AG04450 (cell line): ENCODE measurements around the gene TSHR. TPM values are rescaled to one million over a fixed set of nuclear protein-coding genes. Genes with fewer than 3 reads are reported as not detected.

Source experiments
- CTCF ChIA-PET: fragments of 300-600, 350-600 bp; formaldehyde crosslinking; extraction: SDS; loops from one replicate; lab custom pipeline; 2022; ENCODE audit warnings: antibody characterized with exemption, inconsistent platforms; lab: Charles Lee
- POLR2A ChIA-PET: fragments of 350-600 bp; formaldehyde crosslinking; extraction: SDS; loops from one replicate; lab custom pipeline; 2021; ENCODE audit warnings: antibody characterized with exemption, inconsistent platforms; lab: Yijun Ruan, JAX
- DNase-seq: peaks from one replicate; pipeline ENCODE4 v3.0.0-alpha.2; 2011; ENCODE audit warnings: low read depth, low spot score
- H3K27ac ChIP-seq: one replicate; pipeline ENCODE4 v1.5.1; 2012; ENCODE audit warnings: low read depth, low read length, control low read depth
- H3K27me3 ChIP-seq: one replicate; pipeline ENCODE4 v1.6.0; 2012; ENCODE audit warnings: low read length; ENCODE audit not compliant: control insufficient read depth, insufficient read depth
- H3K4me3 ChIP-seq: 2 replicates; pipeline ENCODE4 v1.5.1; 2011; ENCODE audit warnings: mild to moderate bottlenecking, low read depth, low read length, control low read depth
- H3K9me3 ChIP-seq: 2 replicates; pipeline ENCODE4 v1.5.1; 2012; ENCODE audit warnings: low read length; ENCODE audit not compliant: control insufficient read depth, insufficient read depth
- CTCF ChIP-seq: IDR thresholded peaks from 2 replicates; pipeline ENCODE4 v1.5.1; 2011; ENCODE audit warnings: low read depth, low read length, control low read depth, inconsistent platforms
- polyA plus RNA-seq: library from polyadenylated mRNA; depleted of rRNA; stranded (reverse); fragments of >200 nt; gene quantifications from 2 replicates; pipeline ENCODE4 v1.2.3, GENCODE V29; 2011

Gene TSHR
- polyA plus RNA-seq, 1 experiment: not detected

DNA sequence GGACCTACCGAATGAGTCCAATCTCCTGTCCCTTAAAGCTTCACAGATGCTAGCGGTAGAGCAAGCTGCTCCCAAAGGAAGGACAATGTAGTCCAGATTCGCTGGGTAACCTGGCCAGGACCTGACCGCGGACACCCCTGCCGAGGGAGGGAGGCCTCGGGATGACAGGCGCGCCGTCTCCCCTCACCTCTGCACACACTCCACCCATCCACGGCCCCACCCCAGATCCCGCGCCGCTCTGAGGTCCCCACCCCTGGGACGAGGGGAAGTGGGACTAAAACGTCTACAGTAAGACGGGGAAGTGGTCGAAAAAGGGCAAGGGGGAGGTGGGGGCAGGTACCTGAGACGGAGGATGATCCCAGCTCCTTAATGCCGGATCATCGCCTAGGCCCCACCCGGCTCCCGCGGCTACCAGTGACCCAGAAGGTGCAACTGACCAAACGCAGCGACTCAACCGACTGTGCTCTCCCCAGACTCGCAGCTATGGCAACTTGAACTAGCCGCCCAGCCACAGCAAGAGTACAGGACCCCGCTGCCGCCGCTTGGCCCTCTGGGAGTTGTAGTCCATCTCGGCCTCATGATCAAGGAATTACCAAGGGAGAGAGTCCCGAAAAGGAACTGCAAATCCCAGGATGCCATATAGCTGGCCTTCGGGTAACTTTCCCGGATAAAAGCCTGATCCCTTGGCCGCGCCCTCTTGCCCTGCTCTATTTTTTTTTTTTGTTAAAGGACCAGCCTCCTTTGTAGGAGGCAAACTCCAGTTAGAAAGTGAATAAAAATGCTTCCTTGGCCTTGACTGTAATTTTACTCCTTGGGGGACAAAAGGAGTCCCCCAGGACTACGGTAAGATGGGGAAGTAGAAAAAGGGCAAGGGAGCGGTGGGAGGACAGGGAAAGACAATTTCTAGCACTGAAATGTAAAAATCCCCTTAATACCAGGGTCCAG, 13.9 kb upstream of the TSHR start, which contains the start of gene CEP128:
CEP128 (minus strand) TSS at position 498 of the 945 bp plus-strand sequence.
- POLR2A ChIA-PET: interaction anchor here (1.0 to 1.5 kb wide), 2 partner anchors 11 to 15 kb away, joined by 4 read pairs; no protein-coding TSS in a partner anchor
- no peaks in the 10 kb centered on the region for H3K9me3 ChIP-seq
- H3K4me3 ChIP-seq: peak within 1 kb of the TSS; percentile 85
- no peak for TF ChIP-seq CTCF
- CTCF ChIA-PET: interaction anchor here (2.8 to 3.8 kb wide), 2 partner anchors 13 to 46 kb away, joined by 16 to 22 read pairs; partner anchors contain the start of gene TSHR
- DNase-seq: peak; percentile 95
- no peak within 1 kb of the TSS for H3K27ac ChIP-seq
- no peaks in the 10 kb centered on the region for H3K27me3 ChIP-seq

DNA sequence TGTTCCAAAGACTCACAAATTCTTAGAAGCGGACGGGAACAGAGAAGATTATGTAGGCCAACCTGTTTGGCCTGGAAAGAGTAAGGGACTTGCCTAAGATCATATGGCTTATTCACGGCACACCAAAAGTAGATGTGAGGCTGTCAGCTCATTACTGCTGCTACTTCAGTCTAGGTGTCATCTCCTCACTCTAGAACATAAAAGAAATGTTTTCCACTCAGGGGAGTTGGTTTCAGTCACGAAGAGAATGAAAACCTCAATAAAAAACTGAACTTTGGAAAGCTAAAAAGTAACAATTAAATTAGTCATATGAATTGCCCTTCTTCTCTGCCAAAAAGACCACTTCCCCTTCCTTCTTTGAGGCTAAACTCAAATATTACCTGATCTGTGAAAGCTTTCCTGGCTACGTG, 13.2 kb upstream of the TSHR start:
- ChIA-PET POLR2A (interaction anchor here (1.0 to 1.5 kb wide), 2 partner anchors 11 to 16 kb away, joined by 4 read pairs; no protein-coding TSS in a partner anchor), CTCF (interaction anchor here (1.1 to 3.8 kb wide), 3 partner anchors 13 to 327 kb away, joined by 3 to 22 read pairs (median 16); partner anchors contain the start of gene TSHR)
- no peak for DNase-seq

DNA sequence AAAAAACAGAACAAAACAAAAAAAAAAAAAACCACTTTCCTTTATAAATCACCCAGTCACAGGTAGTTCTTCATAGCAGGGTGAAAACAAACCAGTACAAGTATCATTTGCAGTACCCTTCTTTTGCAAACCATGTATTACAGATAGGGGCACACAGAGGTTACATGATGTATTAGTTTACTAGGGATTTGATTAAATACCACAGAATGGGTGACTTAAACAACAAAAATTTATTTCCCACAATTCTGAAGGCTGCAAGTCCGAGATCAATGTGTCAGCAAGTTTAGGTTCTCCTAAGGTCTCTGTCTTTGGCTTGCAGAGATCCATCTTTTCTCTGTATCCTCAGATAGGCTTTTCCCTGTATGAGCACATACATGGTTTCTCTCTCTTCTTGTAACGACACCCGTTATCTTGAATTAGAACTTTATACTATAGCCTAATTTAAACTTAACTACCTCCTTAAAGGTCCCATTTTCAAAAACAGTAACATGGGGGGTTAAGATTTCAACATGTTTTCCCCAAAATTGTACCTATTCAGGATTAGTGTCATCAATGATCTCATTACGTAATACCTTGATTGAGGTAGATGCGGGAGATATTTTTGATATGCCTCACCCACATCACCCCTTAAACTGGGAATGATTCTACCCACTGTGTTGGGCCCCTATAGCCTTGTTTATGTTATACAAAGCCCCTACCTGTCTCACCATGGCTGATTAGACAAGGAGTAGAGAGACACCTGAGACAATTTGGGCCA, 10.4 kb upstream of the TSHR start:
- no peak for DNase-seq
- Histone ChIP-seq H3K27me3 (no peaks in the 10 kb centered on the region), H3K4me3 (no peak overlapping the region), H3K9me3 (no peaks in the 10 kb centered on the region), H3K27ac (no peak overlapping the region)
- no peak for TF ChIP-seq CTCF
- POLR2A ChIA-PET: no interaction called here
- CTCF ChIA-PET: no interaction called here

More for the DNA sequence above, 13.2 kb upstream of the TSHR start:
- Histone ChIP-seq H3K9me3 (no peaks in the 10 kb centered on the region), H3K27me3 (no peaks in the 10 kb centered on the region), H3K27ac (no peak overlapping the region), H3K4me3 (peak overlapping the region; percentile 51)
- no peak for TF ChIP-seq CTCF

DNA sequence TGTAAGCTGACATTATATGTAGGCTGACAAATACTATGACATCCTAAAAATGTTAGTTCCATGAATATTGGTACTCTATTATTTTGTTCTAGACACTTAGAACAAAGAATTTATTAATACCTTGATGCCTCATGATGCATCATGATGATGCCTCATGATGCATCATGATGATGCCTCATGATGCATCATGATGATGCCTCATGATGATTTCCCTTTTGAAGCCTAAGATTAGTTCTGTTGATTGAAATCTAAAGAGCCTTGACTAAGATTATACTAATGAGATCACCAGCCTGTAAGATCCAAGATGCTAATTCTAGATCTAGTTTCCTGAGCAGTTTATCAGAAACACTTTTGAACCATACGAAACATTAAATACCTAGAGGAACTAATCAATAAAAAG, 9.2 kb upstream of the TSHR start:
- POLR2A ChIA-PET: no interaction called here
- H3K9me3 ChIP-seq: no peaks in the 10 kb centered on the region
- H3K4me3 ChIP-seq: no peak overlapping the region
- CTCF ChIA-PET: no interaction called here
- no peak for TF ChIP-seq CTCF
- no peaks in the 10 kb centered on the region for H3K27me3 ChIP-seq
- DNase-seq: no peak
- H3K27ac ChIP-seq: no peak overlapping the region
